GM18858 (cell line): ENCODE results near the gene PSME3IP1.

Source experiments
- ATAC-seq: cut with Tn5 transposase; IDR thresholded peaks from one replicate; pipeline ENCODE4 v1.9.1; 2021; ENCODE audit not compliant: unreplicated experiment

Gene PSME3IP1

DNA sequence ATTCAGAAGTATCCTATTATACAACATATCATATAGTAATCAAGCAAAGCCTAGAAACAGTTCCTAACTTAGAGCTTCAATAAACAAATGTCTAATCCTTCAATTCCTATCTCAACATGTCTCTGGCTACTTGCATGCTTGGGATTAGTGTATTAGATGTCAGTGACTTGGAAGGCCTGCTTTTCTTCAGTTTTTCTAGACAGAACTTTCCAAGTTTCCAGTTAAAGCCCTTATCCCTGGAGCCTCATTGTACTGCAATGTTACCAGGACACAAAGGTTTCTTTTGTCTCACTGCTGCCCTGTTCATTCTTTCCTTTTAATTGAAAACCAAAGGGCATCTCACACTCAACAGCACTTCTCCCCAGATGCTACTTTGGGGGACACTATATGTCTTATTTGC is 16.5 kb downstream of the PSME3IP1 start:
- ATAC-seq, result no peak

DNA sequence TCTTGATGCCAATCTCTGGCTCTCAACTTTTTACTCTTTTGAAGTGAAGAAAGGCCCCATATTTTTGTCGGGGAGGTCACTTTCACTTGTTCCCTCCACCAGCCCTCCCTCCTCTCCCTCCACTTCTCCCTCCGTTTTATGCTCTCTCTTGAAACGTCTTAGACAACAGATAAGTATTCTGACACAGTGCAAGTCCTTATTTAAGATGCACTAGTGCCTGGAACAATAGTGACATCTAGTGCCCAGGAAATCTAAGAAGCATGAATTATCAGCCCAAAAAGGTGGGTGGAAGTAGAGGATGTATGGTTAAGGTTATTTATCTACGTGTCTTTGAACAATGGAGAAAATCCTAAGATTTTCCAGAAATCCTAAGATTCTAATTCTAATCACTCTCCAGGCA is 17.9 kb downstream of the PSME3IP1 start:
- no peak for ATAC-seq

DNA sequence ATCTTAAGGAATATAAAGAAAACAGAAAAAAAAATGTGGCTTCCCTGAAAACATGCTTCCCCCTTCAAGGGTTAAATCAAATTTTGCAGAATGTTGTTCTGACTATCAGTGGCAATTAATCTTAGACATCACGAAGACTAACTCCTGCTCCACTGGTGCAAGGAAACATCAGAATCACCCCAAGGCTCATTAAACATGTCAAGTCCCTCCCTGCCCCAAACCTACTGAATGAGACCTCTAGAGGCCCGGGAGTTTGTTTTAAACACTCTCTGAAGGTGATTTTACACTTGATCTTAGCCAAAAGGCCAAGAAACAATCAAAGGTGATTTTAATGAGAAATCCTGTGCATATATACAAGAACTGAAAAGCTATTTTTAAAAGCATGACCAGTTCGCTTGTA is 18.3 kb downstream of the PSME3IP1 start:
- no peak for ATAC-seq

DNA sequence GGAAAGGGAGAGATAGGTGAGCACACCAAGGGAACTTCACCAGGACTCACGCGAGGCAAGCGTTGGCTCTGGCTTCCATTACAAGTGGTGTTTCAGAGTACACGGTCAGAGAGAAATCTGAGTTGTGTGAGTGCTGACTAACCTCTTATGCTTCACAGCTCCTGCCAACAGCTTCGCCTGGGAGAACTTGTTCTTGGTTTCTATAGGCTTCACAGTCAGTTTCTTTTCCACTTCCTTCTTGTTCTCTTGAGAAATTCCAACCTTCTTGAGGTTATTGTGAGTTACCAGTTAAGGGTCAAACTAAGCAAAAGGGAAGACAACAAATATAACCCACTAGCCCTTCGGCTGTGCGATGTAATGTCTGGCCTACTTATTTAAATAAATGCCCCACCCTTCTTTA is 18.9 kb downstream of the PSME3IP1 start:
- no peak for ATAC-seq

DNA sequence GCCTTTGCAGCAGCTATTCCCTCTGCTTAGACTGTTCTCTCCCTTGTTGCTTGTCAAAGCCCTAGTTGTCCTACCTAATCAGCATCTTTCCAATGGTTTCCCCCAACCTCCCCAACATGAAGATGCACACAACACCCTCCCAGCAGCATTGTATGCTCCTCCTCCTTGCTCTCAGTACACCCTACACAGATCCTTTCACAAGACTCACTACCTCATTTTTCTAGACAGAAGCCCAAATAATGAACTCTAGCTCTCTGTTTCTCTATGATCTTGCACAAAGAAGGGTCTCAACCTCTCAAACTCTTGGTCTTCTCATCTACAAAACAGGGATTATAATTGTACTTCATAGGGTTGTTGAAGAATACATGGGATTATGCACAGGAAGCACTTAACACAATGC is 19.4 kb downstream of the PSME3IP1 start:
- no peak for ATAC-seq

DNA sequence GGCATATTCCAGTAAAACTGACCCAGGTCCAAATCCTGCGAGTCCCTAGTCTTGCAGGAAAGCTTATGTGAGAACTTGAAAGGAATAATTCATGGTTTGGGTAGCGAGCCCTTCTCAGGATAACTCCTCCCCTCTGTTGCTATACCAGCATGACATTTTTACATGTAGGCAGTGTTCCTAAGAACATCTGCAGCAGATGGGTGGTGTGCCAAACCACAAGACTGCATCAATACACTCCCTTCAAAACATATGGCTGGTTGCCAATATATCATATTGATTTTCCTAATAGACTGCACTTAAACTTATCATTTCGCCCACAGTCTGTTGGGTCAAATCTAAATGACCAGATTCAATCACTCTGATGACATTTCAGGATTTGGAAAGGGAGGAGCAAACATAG is 19.9 kb downstream of the PSME3IP1 start:
- ATAC-seq, result no peak

DNA sequence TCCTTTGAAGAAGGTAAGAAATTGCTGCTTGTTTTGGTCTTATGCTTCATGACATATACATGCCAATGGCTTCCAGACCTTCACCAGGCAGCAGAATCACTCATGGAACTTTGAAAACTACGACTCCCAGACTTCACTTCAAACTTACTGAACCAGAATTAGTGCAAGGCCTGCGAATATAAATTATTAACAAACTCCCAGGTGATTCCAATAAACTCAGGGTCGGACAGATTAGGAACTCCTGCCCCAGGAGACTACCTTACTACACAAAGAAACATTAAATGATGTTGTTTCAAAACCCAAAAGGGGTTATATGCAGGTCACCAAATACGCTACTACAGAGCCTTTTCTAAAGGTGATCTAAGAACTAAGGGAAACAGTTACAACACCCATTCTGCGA is 20.4 kb downstream of the PSME3IP1 start:
- no peak for ATAC-seq

DNA sequence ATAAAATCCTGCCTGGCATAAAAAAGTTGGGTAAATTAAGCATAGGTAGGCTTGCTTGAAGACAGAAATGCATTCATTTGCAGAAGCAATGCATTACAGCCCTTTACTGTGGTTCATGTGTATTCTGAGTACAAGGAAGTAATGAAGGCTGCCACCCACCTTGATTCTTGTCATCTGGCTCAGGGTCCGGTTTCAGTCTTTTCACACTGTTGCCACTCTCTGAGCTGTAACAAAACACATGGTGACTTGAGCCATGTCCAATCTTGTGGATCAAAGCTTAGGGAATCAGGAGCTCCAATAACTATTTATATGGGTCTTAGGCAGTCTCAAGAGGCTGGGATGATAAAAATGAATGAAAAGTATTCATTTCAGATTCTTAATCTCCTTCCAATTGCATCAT is 22.0 kb downstream of the PSME3IP1 start:
- no peak for ATAC-seq

DNA sequence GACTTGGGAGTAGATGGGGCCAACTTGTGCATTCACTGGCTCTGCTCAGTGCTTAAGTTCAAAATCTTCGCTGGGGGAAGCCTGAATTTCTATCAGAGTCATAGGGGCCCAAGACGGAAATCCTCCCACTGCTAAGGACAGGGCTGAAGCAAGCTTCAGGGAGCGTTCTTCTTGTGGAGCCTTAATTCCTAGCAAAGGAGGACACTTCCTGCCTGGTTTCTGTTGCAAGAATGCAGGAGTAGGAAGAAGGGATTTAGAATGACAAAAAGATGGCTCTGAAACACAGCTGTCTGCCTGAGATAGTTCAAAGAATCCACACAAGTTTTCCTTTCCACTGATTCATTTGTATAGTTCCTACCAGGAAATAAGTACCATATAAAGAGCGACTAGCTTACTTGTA is 26.4 kb downstream of the PSME3IP1 start:
- ATAC-seq, result no peak

DNA sequence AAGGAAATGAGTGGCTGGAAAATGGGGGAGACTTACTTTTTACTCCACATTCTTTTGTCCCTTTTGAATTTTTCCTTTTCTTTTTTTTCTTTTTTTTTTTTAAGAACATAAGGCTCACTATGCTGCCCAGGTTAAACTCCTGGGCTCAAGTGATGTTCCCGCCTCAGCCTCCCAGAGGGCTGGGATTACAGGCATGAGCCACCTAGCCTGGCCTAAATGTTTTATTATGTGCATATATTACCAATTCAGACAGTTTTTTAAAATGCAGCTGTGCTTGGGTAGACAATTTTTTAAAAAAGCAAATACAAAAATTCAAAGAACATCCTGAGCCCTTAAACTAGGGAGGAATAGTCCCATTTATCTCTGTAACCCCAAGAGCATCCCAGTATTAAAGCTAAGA is 28.3 kb downstream of the PSME3IP1 start:
- ATAC-seq, result no peak

DNA sequence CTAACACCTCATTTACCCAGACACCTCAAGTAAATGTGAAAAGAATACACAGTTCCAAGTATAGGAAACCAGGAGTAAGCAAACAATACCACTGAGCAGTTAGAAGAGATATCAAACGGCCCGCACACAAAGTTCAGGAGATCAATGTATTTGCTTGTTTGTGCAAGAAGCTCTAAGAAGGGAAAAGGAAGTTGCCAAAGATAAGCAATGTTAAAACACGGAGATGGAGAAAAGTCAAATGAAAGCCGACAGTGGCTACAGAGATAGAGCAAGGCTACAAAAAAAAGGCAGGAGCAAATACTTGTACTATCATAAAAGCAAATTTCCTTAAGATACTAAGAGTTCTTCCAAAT is 29.5 kb downstream of the PSME3IP1 start:
- no peak for ATAC-seq

DNA sequence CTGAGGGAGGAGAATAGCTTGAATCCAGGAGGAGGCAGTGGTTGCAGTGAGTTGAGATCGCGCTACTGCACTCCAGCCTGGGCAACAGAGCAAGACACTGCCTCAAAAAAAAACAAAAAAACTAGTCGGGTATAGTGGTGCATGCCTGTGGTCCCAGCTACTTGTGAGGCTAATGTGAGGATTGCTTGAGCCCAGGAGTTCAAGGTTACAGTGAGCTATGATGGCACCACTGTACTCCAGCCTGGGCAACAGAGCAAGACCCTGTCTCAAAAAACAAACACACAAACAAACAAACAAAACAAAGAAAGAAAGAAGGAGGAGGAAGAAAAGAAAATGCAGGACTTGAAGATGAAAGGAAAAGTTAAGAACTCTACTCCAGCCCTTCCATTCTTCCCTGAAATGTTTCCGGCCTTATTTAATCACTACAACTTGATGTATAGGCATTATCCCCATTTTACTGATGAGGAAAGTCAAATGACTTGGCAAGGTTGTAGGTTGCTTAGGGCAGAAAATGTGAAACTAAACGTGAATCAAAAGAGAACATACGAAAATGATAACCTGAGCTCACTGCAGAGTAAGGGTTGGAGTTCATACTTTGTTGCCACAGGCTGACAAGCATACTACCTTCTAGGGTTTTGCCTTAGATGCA is 30.0 kb downstream of the PSME3IP1 start:
- no peak for ATAC-seq

DNA sequence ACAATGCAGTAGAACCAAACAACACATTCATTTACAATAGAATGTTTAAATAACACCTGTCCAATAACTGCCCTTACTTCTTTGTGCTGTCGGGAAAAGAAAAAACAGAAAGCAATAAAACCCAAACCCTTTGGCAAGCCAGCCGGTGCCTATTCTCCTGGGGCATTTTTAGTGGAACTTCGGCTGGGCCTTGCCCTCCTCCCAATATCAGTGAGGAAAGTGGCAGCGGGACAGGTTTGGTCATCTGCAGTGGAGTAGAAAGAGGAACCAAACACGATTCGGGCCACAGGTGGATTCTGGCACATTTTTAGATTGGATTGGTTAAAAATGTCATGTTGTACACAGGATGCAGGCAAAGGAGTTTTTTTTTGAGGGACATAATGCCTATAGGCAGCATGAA is 32.0 kb downstream of the PSME3IP1 start:
- no peak for ATAC-seq

DNA sequence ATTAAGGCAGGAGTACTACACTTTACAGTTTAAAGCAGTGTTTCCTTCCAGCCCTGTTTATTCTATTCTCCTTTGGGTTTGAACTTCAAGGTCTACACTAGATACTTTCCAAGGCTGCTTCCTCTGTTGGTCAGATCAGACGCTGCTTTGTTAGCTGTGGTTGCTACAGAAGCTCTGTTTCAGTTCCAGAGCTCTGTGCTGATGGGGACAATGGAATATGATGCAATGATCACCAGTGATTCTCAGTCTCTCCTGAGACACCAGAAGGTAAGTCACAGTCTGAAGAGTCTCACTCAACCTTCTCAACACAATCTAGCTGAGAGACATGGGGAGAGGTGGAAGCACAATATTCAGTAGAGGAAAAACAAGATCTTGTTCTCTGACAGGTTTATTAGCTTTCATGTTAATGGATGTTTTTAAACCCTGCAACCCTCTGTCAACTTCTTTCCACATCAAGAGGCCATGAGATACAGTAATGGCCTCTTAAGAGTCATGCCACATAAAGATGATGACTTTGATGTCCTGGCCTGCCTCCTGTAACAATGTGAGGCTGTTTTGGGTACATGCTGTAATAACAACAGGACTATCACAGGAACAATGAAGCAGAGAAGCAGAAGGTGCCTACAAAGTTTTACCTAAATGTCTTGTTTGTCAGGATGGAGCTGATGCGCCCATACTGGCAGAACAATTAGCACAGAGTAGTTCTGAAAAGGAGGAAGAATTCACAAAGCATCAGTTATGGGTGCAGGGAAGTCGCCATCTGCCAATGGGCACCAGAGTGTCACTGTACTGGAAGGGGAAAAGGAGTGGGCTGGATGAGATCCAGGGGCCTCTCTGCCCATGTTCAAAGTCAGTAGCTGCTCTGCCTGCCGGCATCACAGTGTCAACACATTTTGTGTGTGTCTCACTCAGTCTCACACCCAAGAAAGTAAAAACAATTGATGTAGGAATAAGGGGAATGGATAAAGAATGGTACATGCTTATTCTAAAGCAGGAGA is 33.4 kb downstream of the PSME3IP1 start:
- no peak for ATAC-seq

DNA sequence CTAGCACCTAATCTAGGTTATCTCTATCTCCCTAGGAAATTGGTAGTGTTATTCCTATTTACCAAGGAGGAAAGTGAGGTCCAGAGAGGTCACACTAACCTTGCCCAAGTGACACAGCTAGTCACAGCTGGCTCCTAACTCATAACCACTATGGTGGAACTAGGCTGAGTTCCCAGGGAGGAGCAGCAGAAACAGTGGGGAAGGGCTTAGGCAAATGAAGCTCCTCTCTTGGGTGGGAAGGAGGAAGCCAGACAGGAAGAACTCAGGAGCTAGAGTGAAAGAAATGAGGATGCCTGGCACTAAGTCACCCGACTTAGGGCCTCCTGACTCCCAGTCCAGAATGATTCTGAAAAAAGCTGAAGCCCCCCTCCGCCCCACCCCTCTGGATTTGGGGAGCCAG is 34.5 kb downstream of the PSME3IP1 start:
- ATAC-seq, result no peak

DNA sequence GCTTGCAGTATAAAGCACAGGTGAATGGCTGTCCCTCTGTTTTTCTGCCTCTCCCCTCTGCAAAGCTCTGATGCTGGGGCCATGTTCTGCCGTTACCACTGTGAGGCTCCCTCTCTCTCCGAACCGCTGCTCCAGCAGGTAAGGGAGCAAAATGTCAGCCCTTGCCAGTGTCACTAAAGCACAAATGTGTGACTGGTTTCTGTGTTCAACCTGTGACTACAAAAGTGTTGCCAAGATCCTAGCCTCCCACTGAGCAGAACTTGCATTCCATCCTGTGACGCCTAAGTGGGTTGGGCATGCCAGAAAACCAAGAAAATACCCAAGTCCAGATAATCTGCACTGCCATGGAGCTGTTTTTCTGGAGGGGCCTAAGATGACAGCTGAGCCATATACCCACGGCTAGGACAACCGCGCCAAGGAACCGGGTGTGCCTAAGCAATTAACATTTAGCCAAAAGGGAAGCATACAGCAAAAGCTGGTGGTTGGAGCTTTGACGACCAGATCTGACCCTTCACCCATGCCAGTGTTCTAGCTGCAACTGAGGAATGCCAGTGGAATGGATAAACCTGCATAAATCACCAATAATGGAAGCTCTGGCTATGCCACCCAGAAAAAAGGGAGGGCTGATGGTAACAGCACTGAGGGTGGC is 35.0 kb downstream of the PSME3IP1 start:
- no peak for ATAC-seq

DNA sequence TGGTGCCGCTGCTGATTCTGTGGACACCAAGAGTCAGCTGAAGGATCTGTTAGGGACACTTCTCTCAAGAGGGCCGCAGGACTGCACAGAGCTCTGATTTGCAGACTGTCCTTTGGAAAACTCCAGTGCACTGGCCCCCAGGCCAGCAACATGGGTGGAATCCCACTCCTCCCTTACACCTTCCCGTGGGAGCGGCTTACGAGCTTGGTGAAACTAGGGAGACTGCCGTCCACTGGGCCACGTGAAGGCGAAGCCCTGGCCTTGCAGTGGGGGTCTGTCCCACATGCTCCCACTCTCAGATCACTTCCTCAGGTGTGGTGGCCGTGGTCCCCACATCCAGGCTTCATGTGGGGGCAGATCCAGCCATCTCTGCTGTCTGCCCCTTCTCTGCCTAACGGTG is 36.4 kb downstream of the PSME3IP1 start:
- no peak for ATAC-seq

DNA sequence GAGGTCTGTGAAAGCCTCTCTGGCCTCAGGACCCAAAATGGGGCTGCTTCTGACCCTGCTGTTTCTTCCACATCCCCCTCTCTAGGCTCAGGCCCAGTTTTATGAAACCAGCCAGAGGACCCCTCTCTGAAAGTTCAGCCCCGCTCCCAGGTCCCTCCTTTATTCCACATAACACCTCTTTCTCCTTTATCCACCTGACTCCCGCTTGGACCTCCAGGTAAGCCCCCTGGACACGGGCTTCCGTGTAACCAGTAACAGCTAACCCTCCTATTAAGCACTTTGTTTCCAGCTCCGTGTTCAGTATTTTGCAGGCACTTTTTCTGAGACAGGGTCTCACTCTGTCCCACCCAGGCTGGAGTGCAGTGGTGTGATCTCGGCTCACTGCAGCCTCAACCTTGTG is 37.4 kb downstream of the PSME3IP1 start:
- ATAC-seq, result no peak

DNA sequence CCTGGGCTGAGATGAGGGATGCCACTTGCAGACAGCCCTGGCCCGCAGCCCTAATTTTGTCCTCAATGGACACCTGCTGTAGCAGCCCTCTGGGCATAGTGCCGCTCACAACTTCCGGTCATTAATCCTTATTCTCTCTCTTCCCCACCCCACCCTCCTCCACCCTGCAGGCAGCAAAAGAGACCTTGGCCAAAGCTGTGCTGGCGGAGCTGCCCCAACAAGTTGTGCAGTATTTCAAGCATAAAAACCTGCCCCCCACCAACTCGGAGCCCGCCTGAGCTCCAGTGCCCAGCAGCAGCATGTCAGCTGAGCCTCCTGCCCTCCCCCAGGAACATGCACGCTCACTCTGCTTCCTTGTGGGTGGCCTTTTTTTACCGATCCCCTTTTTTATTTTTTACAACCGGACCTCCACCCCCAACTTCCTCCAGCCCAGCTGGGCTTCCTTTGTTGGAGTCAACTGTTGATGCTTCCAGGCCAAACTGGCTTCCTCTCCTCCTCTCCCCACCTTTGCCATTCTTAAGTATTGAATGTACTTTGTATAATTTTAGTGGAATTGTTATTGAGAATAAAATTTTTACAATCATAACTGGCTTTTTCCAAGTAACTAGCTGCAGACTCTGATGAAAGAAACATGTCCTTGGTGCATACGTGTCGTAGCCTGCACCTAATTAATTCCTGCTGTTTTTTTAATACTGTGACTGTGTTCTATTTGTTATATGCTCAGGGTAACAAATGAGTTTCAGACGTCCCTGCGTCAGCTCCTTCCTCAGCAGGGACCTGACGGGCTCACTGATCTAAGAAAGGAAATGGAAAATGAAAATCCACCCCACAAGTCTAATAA is 38.2 kb downstream of the PSME3IP1 start:
- ATAC-seq, result no peak

DNA sequence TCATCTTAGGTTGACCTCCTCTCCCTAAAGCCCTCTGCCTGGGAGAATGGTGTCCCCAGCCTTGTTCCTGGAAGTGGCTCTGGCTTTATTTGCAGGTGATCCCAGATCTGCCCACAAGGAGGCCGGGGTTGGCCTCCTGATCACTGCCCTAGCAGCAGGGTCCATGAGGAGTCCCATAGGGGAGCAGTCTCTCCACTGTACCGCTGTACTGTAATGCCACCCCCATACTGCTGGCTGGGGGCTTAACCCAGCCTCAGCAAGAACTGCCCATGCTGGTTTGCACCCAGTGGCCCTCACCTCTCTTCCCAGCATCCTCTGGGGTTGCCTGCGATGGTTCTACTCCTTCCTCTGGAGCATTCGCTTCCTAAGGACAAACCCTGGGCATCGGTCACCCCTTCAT is 39.1 kb downstream of the PSME3IP1 start:
- no peak for ATAC-seq

DNA sequence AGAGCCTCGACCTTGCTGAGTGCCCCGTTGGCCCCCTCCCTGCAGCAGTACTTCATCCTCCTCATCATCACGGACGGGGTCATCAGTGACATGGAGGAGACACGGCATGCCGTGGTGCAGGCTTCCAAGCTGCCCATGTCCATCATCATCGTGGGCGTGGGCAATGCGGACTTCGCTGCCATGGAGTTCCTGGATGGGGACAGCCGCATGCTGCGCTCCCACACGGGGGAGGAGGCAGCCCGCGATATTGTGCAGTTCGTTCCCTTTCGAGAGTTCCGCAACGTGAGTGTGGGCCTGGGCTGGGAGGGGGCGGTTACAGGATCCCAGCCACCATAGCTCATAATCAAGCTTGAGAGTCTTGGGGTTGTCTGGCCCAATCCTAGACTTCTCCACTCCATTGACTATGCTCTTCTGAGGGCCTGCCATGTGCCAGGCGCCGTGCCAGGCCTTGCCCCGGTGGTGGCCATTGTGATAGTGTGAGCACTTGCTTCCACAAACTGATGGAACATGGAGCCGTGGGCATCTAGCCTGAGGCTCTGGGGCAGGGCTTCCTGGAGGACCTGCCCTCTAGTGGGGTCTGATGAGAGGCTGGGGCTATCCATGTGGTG is 39.7 kb downstream of the PSME3IP1 start:
- ATAC-seq, result no peak
